ENCODE measurements around the gene WDR1.

- TF ChIP-seq CTCF (conservative IDR thresholded peaks at IDR 0.05; ENCODE audit: low read length) = no peak
- TF ChIP-seq EZH2phosphoT487 (IDR thresholded peaks at IDR 0.05; ENCODE audit: borderline replicate concordance, low read depth, low read length) = no peak
Observed at GRCh38 chr4:10105421-10105820, 11.2 kb downstream of the WDR1 start.
